ENCODE data around the gene HLTF. TPM values are rescaled to one million over a fixed set of nuclear protein-coding genes. Genes with fewer than 3 reads are reported as not detected.
"Not testable (repeated sequence)": the region's sequence is repeated elsewhere in the genome, so short reads cannot be mapped to it uniquely, and the experiment has no call there.

Gene HLTF
- total RNA-seq, 1 donor from 2014 or later, result 19.6 TPM

- Mint-ChIP-seq H3K27me3 (peaks cover 24% of the 10 kb centered on the region), H3K9me3 (no peaks in the 10 kb centered on the region), H3K27ac (no peak overlapping the region), H3K4me1 (no peaks in the 10 kb centered on the region), H3K4me3 (no peak overlapping the region), H3K36me3 (ENCODE audit: low read depth) (no peaks in the 10 kb centered on the region)
- intact Hi-C loops (cut with micrococcal nuclease), result no loop called here
- no peak for DNase-seq
Measured at GRCh38 chr3:149101641-149102040, 15.3 kb upstream of the HLTF start.

- intact Hi-C loops (cut with micrococcal nuclease), result no loop called here
- Mint-ChIP-seq H3K4me3 (no peak overlapping the region), H3K27ac (no peak overlapping the region), H3K36me3 (ENCODE audit: low read depth) (no peaks in the 10 kb centered on the region), H3K4me1 (no peaks in the 10 kb centered on the region), H3K9me3 (no peaks in the 10 kb centered on the region), H3K27me3 (peaks cover 21% of the 10 kb centered on the region)
- DNase-seq, result no peak
Measured at GRCh38 chr3:149101154-149101553, 14.8 kb upstream of the HLTF start.

GRCh38 chr3:149097987-149098386, 11.7 kb upstream of the HLTF start:
- H3K4me3 Mint-ChIP-seq; H3K9me3 Mint-ChIP-seq; H3K4me1 Mint-ChIP-seq; intact Hi-C loops (cut with micrococcal nuclease); DNase-seq; H3K27ac Mint-ChIP-seq; H3K36me3 Mint-ChIP-seq (ENCODE audit: low read depth): not testable (repeated sequence)
- H3K27me3 Mint-ChIP-seq, result peaks cover 15% of the 10 kb centered on the region

- Mint-ChIP-seq H3K4me1 (no peaks in the 10 kb centered on the region), H3K27me3 (peaks cover 8% of the 10 kb centered on the region), H3K36me3 (ENCODE audit: low read depth) (no peaks in the 10 kb centered on the region), H3K27ac (no peak overlapping the region), H3K4me3 (no peak overlapping the region), H3K9me3 (no peaks in the 10 kb centered on the region)
- DNase-seq, result no peak
- intact Hi-C loops (cut with micrococcal nuclease), result no loop called here
Measured at GRCh38 chr3:149095487-149095886, 9.2 kb upstream of the HLTF start.

GRCh38 chr3:149091983-149092382, 5.7 kb upstream of the HLTF start:
- Mint-ChIP-seq H3K4me3 (no peak overlapping the region), H3K9me3 (no peaks in the 10 kb centered on the region), H3K36me3 (ENCODE audit: low read depth) (no peaks in the 10 kb centered on the region), H3K4me1 (no peaks in the 10 kb centered on the region), H3K27me3 (no peaks in the 10 kb centered on the region), H3K27ac (no peak overlapping the region)
- intact Hi-C loops (cut with micrococcal nuclease), result no loop called here
- DNase-seq, result no peak

GRCh38 chr3:149090907-149091306, 4.6 kb upstream of the HLTF start:
- no peaks in the 10 kb centered on the region for H3K27me3 Mint-ChIP-seq

GRCh38 chr3:149090461-149090860, 4.1 kb upstream of the HLTF start:
- Mint-ChIP-seq H3K4me3 (no peak overlapping the region), H3K27me3 (no peaks in the 10 kb centered on the region), H3K9me3 (no peaks in the 10 kb centered on the region), H3K27ac (no peak overlapping the region), H3K36me3 (ENCODE audit: low read depth) (no peaks in the 10 kb centered on the region), H3K4me1 (peaks cover 9% of the 10 kb centered on the region)
- intact Hi-C loops (cut with micrococcal nuclease), result no loop called here
- DNase-seq, result no peak

More at GRCh38 chr3:149090907-149091306, 4.6 kb upstream of the HLTF start:
- no peak overlapping the region for H3K4me3 Mint-ChIP-seq
- intact Hi-C loops (cut with micrococcal nuclease), result no loop called here
- H3K36me3 Mint-ChIP-seq (ENCODE audit: low read depth), result no peaks in the 10 kb centered on the region
- H3K27ac Mint-ChIP-seq, result no peak overlapping the region
- DNase-seq, result no peak
- no peaks in the 10 kb centered on the region for H3K9me3 Mint-ChIP-seq
- H3K4me1 Mint-ChIP-seq, result peaks cover 5% of the 10 kb centered on the region

- H3K4me3 Mint-ChIP-seq, result no peak overlapping the region
- peaks cover 15% of the 10 kb centered on the region for H3K4me1 Mint-ChIP-seq
- intact Hi-C loops (cut with micrococcal nuclease), result loop anchor here (10.0 kb wide), 1 partner anchor 135 kb away; no protein-coding TSS in a partner anchor
- DNase-seq, result no peak
- peaks cover 2% of the 10 kb centered on the region for H3K36me3 Mint-ChIP-seq (ENCODE audit: low read depth)
- no peak overlapping the region for H3K27ac Mint-ChIP-seq
- no peaks in the 10 kb centered on the region for H3K27me3 Mint-ChIP-seq
- no peaks in the 10 kb centered on the region for H3K9me3 Mint-ChIP-seq
Measured at GRCh38 chr3:149089395-149089794, 3.1 kb upstream of the HLTF start.

- no peaks in the 10 kb centered on the region for H3K9me3 Mint-ChIP-seq
- intact Hi-C loops (cut with micrococcal nuclease), result loop anchor here (10.0 kb wide), 1 partner anchor 132 kb away; no protein-coding TSS in a partner anchor
- no peak for DNase-seq
- peaks cover 19% of the 10 kb centered on the region for H3K4me1 Mint-ChIP-seq
- no peak overlapping the region for H3K27ac Mint-ChIP-seq
- no peak overlapping the region for H3K4me3 Mint-ChIP-seq
- H3K36me3 Mint-ChIP-seq (ENCODE audit: low read depth), result peaks cover 8% of the 10 kb centered on the region
- H3K27me3 Mint-ChIP-seq, result no peaks in the 10 kb centered on the region
Measured at GRCh38 chr3:149087208-149087607, 875 bp upstream of the HLTF start.

- H3K27ac Mint-ChIP-seq, result peak overlapping the region; percentile 88
- intact Hi-C loops (cut with micrococcal nuclease), result loop anchor here (1.0 to 10.0 kb wide), 4 partner anchors 43 to 131 kb away; partner anchors contain the start of genes GYG1 and HPS3
- H3K27me3 Mint-ChIP-seq, result no peaks in the 10 kb centered on the region
- H3K9me3 Mint-ChIP-seq, result no peaks in the 10 kb centered on the region
- DNase-seq, result no peak
- H3K4me3 Mint-ChIP-seq, result peak overlapping the region; percentile 98
- peaks cover 19% of the 10 kb centered on the region for H3K4me1 Mint-ChIP-seq
- H3K36me3 Mint-ChIP-seq (ENCODE audit: low read depth), result peaks cover 9% of the 10 kb centered on the region
Measured at GRCh38 chr3:149085828-149086231, 503 bp downstream of the HLTF start.

GRCh38 chr3:149081772-149082171, 4.6 kb downstream of the HLTF start:
- intact Hi-C loops (cut with micrococcal nuclease), result loop anchor here (10.0 kb wide), 1 partner anchor 127 kb away; no protein-coding TSS in a partner anchor
- Mint-ChIP-seq H3K4me1 (peaks cover 23% of the 10 kb centered on the region), H3K9me3 (no peaks in the 10 kb centered on the region), H3K27ac (no peak overlapping the region), H3K4me3 (no peak overlapping the region), H3K27me3 (no peaks in the 10 kb centered on the region), H3K36me3 (ENCODE audit: low read depth) (peaks cover 16% of the 10 kb centered on the region)
- no peak for DNase-seq

GRCh38 chr3:149080699-149081091, 5.6 kb downstream of the HLTF start:
- intact Hi-C loops (cut with micrococcal nuclease), result loop anchor here (10.0 kb wide), 1 partner anchor 126 kb away; no protein-coding TSS in a partner anchor
- no peak for DNase-seq
- Mint-ChIP-seq H3K36me3 (ENCODE audit: low read depth) (peaks cover 16% of the 10 kb centered on the region), H3K4me3 (no peak overlapping the region), H3K27ac (no peak overlapping the region), H3K4me1 (peaks cover 16% of the 10 kb centered on the region), H3K9me3 (no peaks in the 10 kb centered on the region), H3K27me3 (no peaks in the 10 kb centered on the region)

GRCh38 chr3:149080011-149080698, 6.2 kb downstream of the HLTF start:
- no peak for DNase-seq
- Mint-ChIP-seq H3K27me3 (no peaks in the 10 kb centered on the region), H3K36me3 (ENCODE audit: low read depth) (peaks cover 16% of the 10 kb centered on the region), H3K9me3 (no peaks in the 10 kb centered on the region), H3K4me3 (no peak overlapping the region), H3K27ac (no peak overlapping the region), H3K4me1 (peaks cover 13% of the 10 kb centered on the region)
- intact Hi-C loops (cut with micrococcal nuclease), result loop anchor here (10.0 kb wide), 1 partner anchor 125 kb away; no protein-coding TSS in a partner anchor

GRCh38 chr3:149077628-149078027, 8.7 kb downstream of the HLTF start:
- H3K27me3 Mint-ChIP-seq, result no peaks in the 10 kb centered on the region
- H3K9me3 Mint-ChIP-seq, result no peaks in the 10 kb centered on the region
- no peak overlapping the region for H3K4me3 Mint-ChIP-seq
- H3K36me3 Mint-ChIP-seq (ENCODE audit: low read depth), result peaks cover 13% of the 10 kb centered on the region
- intact Hi-C loops (cut with micrococcal nuclease), result no loop called here
- H3K27ac Mint-ChIP-seq, result no peak overlapping the region
- H3K4me1 Mint-ChIP-seq, result peaks cover 4% of the 10 kb centered on the region
- DNase-seq, result no peak

- no peak overlapping the region for H3K27ac Mint-ChIP-seq
- intact Hi-C loops (cut with micrococcal nuclease), result no loop called here
- H3K36me3 Mint-ChIP-seq (ENCODE audit: low read depth), result peaks cover 14% of the 10 kb centered on the region
- no peaks in the 10 kb centered on the region for H3K9me3 Mint-ChIP-seq
- H3K27me3 Mint-ChIP-seq, result no peaks in the 10 kb centered on the region
- H3K4me3 Mint-ChIP-seq, result no peak overlapping the region
- DNase-seq, result no peak
- H3K4me1 Mint-ChIP-seq, result no peaks in the 10 kb centered on the region
Measured at GRCh38 chr3:149067883-149068282, 18.4 kb downstream of the HLTF start.
